Uterus (tissue), 4 donors: ENCODE data around the gene GALNT11. TPM values are rescaled to one million over a fixed set of nuclear protein-coding genes. Genes with fewer than 3 reads are reported as not detected.

Source experiments
- DNase-seq, 2 donors: peaks; one replicate each; pipeline ENCODE4 v3.0.0-alpha.2; 2019 to 2020
- H3K27ac ChIP-seq, 2 donors: fragments of 200-600 bp; sonication (generic); 1 replicate in 1 of 2; 2 replicates in 1 of 2; pipeline ENCODE4 v1.5.1; 2016 to 2018
- H3K27me3 ChIP-seq, 2 donors: fragments of 200-600 bp; sonication (generic); one replicate each; pipeline ENCODE4 v1.5.1; 2018 to 2019; ENCODE audit warnings: control low read depth in 1 of 2
- H3K36me3 ChIP-seq, 2 donors: fragments of 200-600 bp; sonication (generic); one replicate each; pipeline ENCODE4 v1.5.1; 2019; ENCODE audit warnings: control low read depth in 1 of 2
- H3K4me1 ChIP-seq, 2 donors: fragments of 200-600 bp; sonication (generic); one replicate each; pipeline ENCODE4 v1.5.1; 2018 to 2019; ENCODE audit warnings: control low read depth in 1 of 2
- H3K4me3 ChIP-seq, 2 donors: fragments of 200-600 bp; sonication (generic); 1 replicate in 1 of 2; 2 replicates in 1 of 2; pipeline ENCODE4 v1.5.1; 2018 to 2019; ENCODE audit warnings: mild to moderate bottlenecking in 1 of 2
- H3K9me3 ChIP-seq, 2 donors: fragments of 200-600 bp; sonication (generic); one replicate each; pipeline ENCODE4 v1.5.1; 2019; ENCODE audit warnings: control low read depth in 1 of 2
- POLR2A ChIP-seq, 2 donors: fragments of 450-650 bp; IDR thresholded peaks; one replicate each; pipeline ENCODE4 v1.6.1; 2016; ENCODE audit warnings: antibody characterized with exemption in 2 of 2, mild to moderate bottlenecking in 1 of 2, moderate library complexity in 1 of 2
- intact Hi-C: fragments of 100-400 bp; cut with DNase I; formaldehyde crosslinking; loops from one replicate; pipeline ENCODE4 v1.15.1; 2023; ENCODE audit warnings: low total_unique reads
- total RNA-seq, 4 donors: library from RNA; depleted of rRNA in 3 of 4; stranded (reverse); fragments of >200 nt in 3 of 4; gene quantifications; one replicate each; pipeline versions ENCODE4 v1.1.0 to v1.2.4, GENCODE V29; 2014 to 2023
- TF ChIP-seq, protein P1 (sequence below), 4 experiments: fragments of 200-600 bp in 2 of 4; fragments of 450-650 bp in 2 of 4; sonication (generic) in 2 of 4; IDR thresholded peaks; one replicate each; pipeline ENCODE4 v1.5.1; 2016 to 2019; ENCODE audit warnings: antibody characterized with exemption in 4 of 4, mild to moderate bottlenecking in 2 of 4, moderate library complexity in 1 of 4
- donor health status: DM: yes; HTN: yes; CAD: no.

The GALNT11 gene
- total RNA-seq, 4 donors from 2014 or later: 30.3 to 91.9 (median 34.4) TPM

DNA sequence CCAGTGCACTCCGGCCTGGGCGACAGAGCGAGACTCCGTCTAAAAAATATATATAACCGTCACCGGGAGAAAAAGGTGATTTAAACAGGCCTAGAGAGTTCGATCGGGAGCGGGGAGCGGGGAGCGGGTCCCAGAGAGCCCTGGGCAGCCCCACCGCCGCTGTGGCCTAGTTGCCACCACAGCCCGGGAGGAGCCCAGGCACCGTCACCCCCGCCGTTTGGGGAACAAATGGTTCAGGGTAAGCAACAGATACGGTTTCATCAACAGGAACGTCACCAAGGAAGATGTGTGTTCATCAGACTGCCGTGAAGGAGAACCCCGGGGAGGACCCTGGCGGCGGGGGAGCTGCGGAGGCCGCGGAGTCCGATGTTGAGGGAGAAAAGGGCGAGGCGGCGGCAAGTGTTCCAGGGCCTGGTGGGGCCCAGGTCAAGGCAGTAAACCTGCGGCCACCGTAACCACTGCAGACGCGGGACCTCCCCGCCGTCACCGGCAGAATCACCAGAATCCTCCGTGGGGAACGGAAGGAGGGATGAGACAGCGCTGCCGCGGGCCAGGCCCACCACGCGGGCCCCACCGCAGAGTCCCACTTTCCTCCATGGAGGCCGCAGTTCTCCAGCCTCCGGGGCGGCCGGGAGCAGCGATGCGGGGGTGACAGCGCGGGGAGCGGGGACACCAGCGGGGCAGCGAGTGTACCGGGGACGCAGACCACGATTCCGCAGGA is 103.4 kb downstream of the GALNT11 start:
- H3K27ac ChIP-seq: no peak overlapping the region
- no peaks in the 10 kb centered on the region for H3K27me3 ChIP-seq
- no peaks in the 10 kb centered on the region for H3K9me3 ChIP-seq
- no peaks in the 10 kb centered on the region for H3K4me1 ChIP-seq
- no peak for DNase-seq
- no peaks in the 10 kb centered on the region for H3K36me3 ChIP-seq
- no peak overlapping the region for H3K4me3 ChIP-seq
- intact Hi-C loops: no loop called here
- TF ChIP-seq POLR2A (IDR thresholded peaks at IDR 0.05): no peak

DNA sequence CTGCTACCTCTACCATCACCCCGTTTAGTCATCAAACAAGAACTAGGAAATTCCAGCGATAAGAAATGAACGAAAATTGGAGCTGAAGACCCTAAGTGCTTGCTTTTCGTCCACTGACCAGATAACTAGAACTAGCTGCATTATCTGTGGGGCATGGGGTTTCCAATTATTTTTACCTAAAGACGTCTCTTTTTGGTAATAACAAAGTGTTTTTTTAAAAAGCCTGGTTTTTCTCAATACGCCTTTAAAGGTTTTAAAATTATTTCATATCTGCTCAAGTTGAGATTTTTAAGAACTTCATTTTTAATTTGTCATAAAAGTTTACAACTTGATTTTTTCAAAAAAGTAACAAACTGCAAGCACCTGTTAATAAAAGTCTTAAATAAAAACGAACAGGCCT is 104.2 kb downstream of the GALNT11 start:
- no peaks in the 10 kb centered on the region for H3K9me3 ChIP-seq
- H3K4me1 ChIP-seq: no peaks in the 10 kb centered on the region
- TF ChIP-seq, protein P1, sequence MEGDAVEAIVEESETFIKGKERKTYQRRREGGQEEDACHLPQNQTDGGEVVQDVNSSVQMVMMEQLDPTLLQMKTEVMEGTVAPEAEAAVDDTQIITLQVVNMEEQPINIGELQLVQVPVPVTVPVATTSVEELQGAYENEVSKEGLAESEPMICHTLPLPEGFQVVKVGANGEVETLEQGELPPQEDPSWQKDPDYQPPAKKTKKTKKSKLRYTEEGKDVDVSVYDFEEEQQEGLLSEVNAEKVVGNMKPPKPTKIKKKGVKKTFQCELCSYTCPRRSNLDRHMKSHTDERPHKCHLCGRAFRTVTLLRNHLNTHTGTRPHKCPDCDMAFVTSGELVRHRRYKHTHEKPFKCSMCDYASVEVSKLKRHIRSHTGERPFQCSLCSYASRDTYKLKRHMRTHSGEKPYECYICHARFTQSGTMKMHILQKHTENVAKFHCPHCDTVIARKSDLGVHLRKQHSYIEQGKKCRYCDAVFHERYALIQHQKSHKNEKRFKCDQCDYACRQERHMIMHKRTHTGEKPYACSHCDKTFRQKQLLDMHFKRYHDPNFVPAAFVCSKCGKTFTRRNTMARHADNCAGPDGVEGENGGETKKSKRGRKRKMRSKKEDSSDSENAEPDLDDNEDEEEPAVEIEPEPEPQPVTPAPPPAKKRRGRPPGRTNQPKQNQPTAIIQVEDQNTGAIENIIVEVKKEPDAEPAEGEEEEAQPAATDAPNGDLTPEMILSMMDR (IDR thresholded peaks at IDR 0.05): no peak
- H3K27ac ChIP-seq: no peak overlapping the region
- intact Hi-C loops: no loop called here
- no peak overlapping the region for H3K4me3 ChIP-seq
- H3K27me3 ChIP-seq: no peaks in the 10 kb centered on the region
- H3K36me3 ChIP-seq: no peaks in the 10 kb centered on the region
- DNase-seq: no peak

DNA sequence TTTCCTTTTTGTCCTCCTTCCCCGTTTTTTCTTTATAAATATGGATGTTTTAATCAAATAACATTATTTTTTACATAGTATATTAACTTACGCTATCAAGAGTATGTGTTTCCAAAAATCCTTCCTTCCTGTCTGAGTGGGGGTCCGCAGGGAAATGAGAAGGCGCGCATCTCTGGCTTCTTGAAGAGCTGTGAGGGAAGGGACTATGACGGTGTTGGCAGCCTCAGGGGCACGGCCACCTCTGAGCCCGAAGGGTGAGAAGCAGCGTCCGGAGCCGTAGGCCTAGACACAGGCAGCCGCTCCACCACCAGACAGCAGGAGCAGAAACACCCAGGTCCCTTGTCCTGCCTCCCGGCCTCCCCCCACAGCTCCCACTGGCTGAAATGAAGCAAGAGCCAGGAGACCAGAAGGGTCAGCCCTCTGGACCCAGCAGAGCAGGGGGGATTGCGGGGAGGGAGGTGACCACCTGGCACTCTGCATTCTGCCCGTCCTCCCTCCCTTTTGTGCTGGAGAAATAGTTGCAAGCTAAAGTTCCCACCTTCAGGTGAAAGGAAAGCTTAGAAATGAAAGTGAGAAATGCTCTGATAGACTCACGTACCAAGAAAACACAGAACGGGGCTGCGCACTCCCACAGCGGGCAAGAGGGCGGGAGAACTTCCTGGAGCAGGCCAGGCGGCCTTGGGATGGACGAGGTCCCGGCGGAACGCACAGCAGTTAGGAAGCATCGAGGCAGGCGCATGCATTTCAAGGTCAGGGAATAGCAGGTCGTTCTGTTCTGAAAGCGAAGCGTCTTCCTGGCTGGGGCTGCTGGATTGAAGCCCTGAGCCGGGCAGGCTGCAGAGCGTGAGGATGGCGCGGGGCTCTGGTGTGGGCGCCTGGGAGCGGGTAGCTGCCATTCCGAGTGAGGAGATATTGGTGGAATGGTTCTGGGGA is 105.5 kb downstream of the GALNT11 start:
- H3K27ac ChIP-seq: no peak overlapping the region
- no peaks in the 10 kb centered on the region for H3K9me3 ChIP-seq
- H3K36me3 ChIP-seq: no peaks in the 10 kb centered on the region
- H3K4me1 ChIP-seq: no peaks in the 10 kb centered on the region
- H3K4me3 ChIP-seq: no peak overlapping the region
- no peak for TF ChIP-seq POLR2A (IDR thresholded peaks at IDR 0.05)
- TF ChIP-seq, protein P1 (IDR thresholded peaks at IDR 0.05): no peak
- intact Hi-C loops: no loop called here
- DNase-seq: no peak
- no peaks in the 10 kb centered on the region for H3K27me3 ChIP-seq

DNA sequence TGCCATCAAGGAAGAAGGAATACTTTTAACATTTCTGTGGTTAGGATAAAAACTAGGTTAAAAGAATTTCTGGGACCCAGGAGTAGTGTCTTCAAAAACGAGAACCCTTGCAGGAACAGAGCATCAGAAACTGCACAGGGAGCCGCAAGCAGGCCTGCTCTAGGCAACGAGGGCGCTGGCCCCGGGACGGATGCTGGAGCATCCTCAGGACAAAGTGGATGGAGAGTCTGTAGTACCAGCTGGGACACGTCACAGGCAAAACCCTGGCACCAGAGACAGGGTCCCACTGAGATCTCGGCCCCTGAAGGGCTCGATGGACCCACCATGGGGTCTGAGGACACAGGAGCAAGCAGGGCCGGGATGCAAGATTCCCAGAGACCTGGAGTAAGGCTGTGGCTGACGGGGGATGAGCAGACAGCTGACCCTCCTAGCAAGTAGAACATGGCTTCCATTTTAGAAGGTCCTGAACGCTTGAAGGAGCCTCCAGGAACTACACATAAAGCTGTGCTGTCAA is 106.6 kb downstream of the GALNT11 start:
- H3K4me1 ChIP-seq: no peaks in the 10 kb centered on the region
- H3K27me3 ChIP-seq: no peaks in the 10 kb centered on the region
- H3K27ac ChIP-seq: no peak overlapping the region
- no peak overlapping the region for H3K4me3 ChIP-seq
- no peak for DNase-seq
- no peaks in the 10 kb centered on the region for H3K36me3 ChIP-seq
- intact Hi-C loops: no loop called here
- no peaks in the 10 kb centered on the region for H3K9me3 ChIP-seq
- TF ChIP-seq, protein P1 (IDR thresholded peaks at IDR 0.05): no peak
- no peak for TF ChIP-seq POLR2A (IDR thresholded peaks at IDR 0.05)

DNA sequence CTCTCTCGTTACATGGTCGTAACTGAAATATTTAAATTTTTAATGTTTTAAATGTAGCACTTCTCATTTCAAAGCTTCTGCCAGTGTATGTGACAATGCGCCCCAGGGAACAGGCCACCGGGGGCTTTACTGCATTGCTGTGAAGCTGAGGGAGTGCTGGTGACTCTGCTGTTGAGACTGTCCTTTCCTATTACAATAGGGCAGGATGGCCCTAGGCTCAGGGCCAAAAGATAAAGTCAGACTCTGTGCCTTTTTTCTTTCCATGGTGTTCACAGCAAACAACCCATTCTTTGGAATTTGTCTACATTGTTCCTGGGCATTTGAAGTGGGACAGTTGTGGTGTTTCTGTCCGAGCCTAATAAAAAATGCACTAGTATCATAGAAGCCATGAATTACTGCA is 107.3 kb downstream of the GALNT11 start:
- no peak overlapping the region for H3K27ac ChIP-seq
- H3K27me3 ChIP-seq: no peaks in the 10 kb centered on the region
- no peak for TF ChIP-seq POLR2A (IDR thresholded peaks at IDR 0.05)
- TF ChIP-seq, protein P1 (IDR thresholded peaks at IDR 0.05): no peak
- no peak for DNase-seq
- H3K4me3 ChIP-seq: no peak overlapping the region
- intact Hi-C loops: no loop called here
- no peaks in the 10 kb centered on the region for H3K36me3 ChIP-seq
- no peaks in the 10 kb centered on the region for H3K4me1 ChIP-seq
- H3K9me3 ChIP-seq: no peaks in the 10 kb centered on the region
